GM23248 (cell line): Measurements from ENCODE around the gene WDR54.

Source experiments
- EZH2 ChIP-seq: fragments of 200-600 bp; sonication (generic); IDR thresholded peaks from 2 replicates; pipeline ENCODE4 v1.6.1; 2018; ENCODE audit warnings: antibody characterized with exemption, mild to moderate bottlenecking; ENCODE audit not compliant: insufficient read depth, poor library complexity, severe bottlenecking
- EZH2phosphoT487 ChIP-seq: fragments of 200-600 bp; sonication (generic); IDR thresholded peaks from 2 replicates; pipeline ENCODE4 v1.6.1; 2018; ENCODE audit warnings: antibody characterized with exemption, moderate library complexity, mild to moderate bottlenecking, low read depth; ENCODE audit not compliant: insufficient read depth

DNA sequence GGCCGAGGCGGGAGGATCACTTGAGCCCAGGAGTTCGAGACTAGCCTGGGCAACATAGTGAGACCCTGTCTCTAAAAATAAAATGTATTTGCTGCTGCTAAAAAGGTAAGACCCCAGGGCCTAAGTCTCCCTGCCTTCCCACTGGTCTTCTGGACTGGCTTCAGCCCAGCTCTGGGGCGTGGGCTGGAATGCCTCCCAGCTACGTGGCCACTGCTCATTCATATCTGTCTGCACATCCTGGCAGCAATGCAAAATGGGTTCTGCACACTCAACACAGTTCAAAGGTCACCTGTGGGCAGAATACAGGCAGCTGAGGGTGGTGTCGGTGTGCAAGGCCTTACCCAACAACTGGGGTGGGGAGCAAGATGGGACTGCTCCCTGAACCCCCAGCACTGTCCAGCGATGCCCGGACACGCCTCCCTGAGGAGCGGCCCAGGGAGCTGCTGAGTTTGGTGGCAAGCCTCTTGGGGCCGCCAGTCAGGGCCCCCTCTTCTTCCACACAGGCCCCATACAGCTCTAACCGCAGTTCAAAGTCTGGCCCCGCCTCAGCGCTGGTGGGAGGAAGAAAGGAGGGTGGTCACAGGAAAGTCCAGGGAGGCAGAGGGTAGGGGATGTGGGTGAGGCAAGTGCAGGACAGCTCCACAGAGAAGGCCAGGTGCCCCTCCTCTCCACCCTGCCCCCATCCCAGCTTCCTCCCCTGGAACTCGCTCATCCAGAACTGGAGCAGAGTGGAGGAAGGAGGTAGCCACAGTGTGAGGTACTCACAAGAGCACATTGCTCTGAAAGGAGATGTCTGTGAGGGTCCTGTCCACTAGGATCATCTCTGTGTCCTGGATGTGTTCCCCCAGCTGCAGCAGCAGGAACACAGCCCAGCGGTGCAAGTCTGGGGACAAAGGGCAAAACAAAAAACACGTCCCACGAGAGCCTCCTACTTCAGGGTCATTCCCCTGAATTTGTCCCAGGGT is 8.2 kb downstream of the WDR54 start:
- TF ChIP-seq EZH2phosphoT487 = no peak
- no peak for TF ChIP-seq EZH2
